Measurements from ENCODE around the gene TCIRG1. TPM values are rescaled to one million over a fixed set of nuclear protein-coding genes. Genes with fewer than 3 reads are reported as not detected.
A peak's percentile ranks its signal among the peaks of the same experiment; 100 is the strongest.

Gene TCIRG1
- total and polyA plus RNA-seq, 2 experiments from 2014 or later: 75.9 to 118 TPM

GRCh38 chr11:68014157-68014946 is 24.5 kb upstream of the TCIRG1 start:
- peak overlapping the region; percentile 22; the same call in 1 of the 2 replicates for H3K4me3 ChIP-seq
- in situ Hi-C loops (cut with MboI): no loop called here
- peaks cover 50% of the 10 kb centered on the region for H3K4me1 ChIP-seq (ENCODE audit: insufficient read depth)

GRCh38 chr11:68014947-68015447 is 23.8 kb upstream of the TCIRG1 start:
- H3K9ac ChIP-seq: peak overlapping the region; percentile 65
- peak overlapping the region; percentile 59 for H3K4me2 ChIP-seq (ENCODE audit: unreplicated experiment)
- peaks cover 46% of the 10 kb centered on the region for H3K4me1 ChIP-seq (ENCODE audit: insufficient read depth)
- no peaks in the 10 kb centered on the region; the same call in 1 of the 2 replicates for H3K36me3 ChIP-seq (ENCODE audit: low read depth)
- DNase-seq: no peak
- peaks cover 12% of the 10 kb centered on the region for H3F3A ChIP-seq (ENCODE audit: insufficient read depth)
- H3K27me3 ChIP-seq (replicated peaks; ENCODE audit: insufficient read depth): no peaks in the 10 kb centered on the region
- no peaks in the 10 kb centered on the region for H4K20me1 ChIP-seq (ENCODE audit: insufficient read depth)
- H3K4me3 ChIP-seq: no peak overlapping the region
- TF ChIP-seq EZH2phosphoT487 (IDR thresholded peaks at IDR 0.05; ENCODE audit: insufficient read depth, low read depth) (no peak), EZH2 (IDR thresholded peaks at IDR 0.05; ENCODE audit: insufficient read depth, poor library complexity, severe bottlenecking) (no peak)
- WGBS, 2 experiments (ENCODE audit: low coverage in 1 of 2, low lambda C conversion rate in 2 of 2, missing lambda C conversion rate in 2 of 2): 80 to 85% methylated on average over 19 of the region's 19 CpGs
- no peaks in the 10 kb centered on the region for H3K9me2 ChIP-seq (ENCODE audit: insufficient read depth)
- no peaks in the 10 kb centered on the region for H3K9me3 ChIP-seq (ENCODE audit: low read depth)
- H2AFZ ChIP-seq: no peak overlapping the region
- H3K27ac ChIP-seq: peak overlapping the region; percentile 99
- in situ Hi-C loops (cut with MboI): no loop called here
- H3K79me2 ChIP-seq (ENCODE audit: insufficient read depth): peaks cover 28% of the 10 kb centered on the region

More at GRCh38 chr11:68014157-68014946, 24.5 kb upstream of the TCIRG1 start:
- H3K79me2 ChIP-seq (ENCODE audit: insufficient read depth): peaks cover 28% of the 10 kb centered on the region
- peaks cover 15% of the 10 kb centered on the region for H3F3A ChIP-seq (ENCODE audit: insufficient read depth)
- peak overlapping the region; percentile 59 for H3K4me2 ChIP-seq (ENCODE audit: unreplicated experiment)
- no peaks in the 10 kb centered on the region for H3K9me2 ChIP-seq (ENCODE audit: insufficient read depth)
- no peaks in the 10 kb centered on the region for H4K20me1 ChIP-seq (ENCODE audit: insufficient read depth)
- no peaks in the 10 kb centered on the region for H3K9me3 ChIP-seq (ENCODE audit: low read depth)
- no peak overlapping the region for H2AFZ ChIP-seq
- peak overlapping the region; percentile 65 for H3K9ac ChIP-seq
- no peaks in the 10 kb centered on the region; the same call in 1 of the 2 replicates for H3K36me3 ChIP-seq (ENCODE audit: low read depth)
- TF ChIP-seq EZH2phosphoT487 (IDR thresholded peaks at IDR 0.05; ENCODE audit: insufficient read depth, low read depth) (no peak), EZH2 (IDR thresholded peaks at IDR 0.05; ENCODE audit: insufficient read depth, poor library complexity, severe bottlenecking) (no peak)
- H3K27ac ChIP-seq: peak overlapping the region; percentile 99
- DNase-seq: peak; percentile 88
- 38 to 54% methylated on average over 9 to 16 of the region's 16 CpGs for WGBS, 2 experiments (ENCODE audit: low coverage in 1 of 2, low lambda C conversion rate in 2 of 2, missing lambda C conversion rate in 2 of 2)
- no peaks in the 10 kb centered on the region for H3K27me3 ChIP-seq (replicated peaks; ENCODE audit: insufficient read depth)

- no peak for DNase-seq
- in situ Hi-C loops (cut with MboI): no loop called here
- H3K4me1 ChIP-seq (ENCODE audit: insufficient read depth): peaks cover 46% of the 10 kb centered on the region
These were observed 23.4 kb upstream of the TCIRG1 start for GRCh38 chr11:68015467-68015866.

GRCh38 chr11:68016161-68016903 is 22.5 kb upstream of the TCIRG1 start:
- Histone ChIP-seq H3K4me3 (no peak overlapping the region), H3K9ac (peak overlapping the region; percentile 3; the same call in 1 of the 2 replicates), H3K79me2 (ENCODE audit: insufficient read depth) (peaks cover 22% of the 10 kb centered on the region), H3K27me3 (replicated peaks; ENCODE audit: insufficient read depth) (no peaks in the 10 kb centered on the region), H2AFZ (no peak overlapping the region), H3K27ac (no peak overlapping the region), H3K9me2 (ENCODE audit: insufficient read depth) (no peaks in the 10 kb centered on the region), H3K36me3 (ENCODE audit: low read depth) (no peaks in the 10 kb centered on the region; the same call in 1 of the 2 replicates), H3K4me2 (ENCODE audit: unreplicated experiment) (no peak overlapping the region), H3K9me3 (ENCODE audit: low read depth) (no peaks in the 10 kb centered on the region), H3F3A (ENCODE audit: insufficient read depth) (peaks cover 7% of the 10 kb centered on the region), H4K20me1 (ENCODE audit: insufficient read depth) (no peaks in the 10 kb centered on the region), H3K4me1 (ENCODE audit: insufficient read depth) (peaks cover 40% of the 10 kb centered on the region)
- in situ Hi-C loops (cut with MboI): no loop called here
- TF ChIP-seq EZH2 (IDR thresholded peaks at IDR 0.05; ENCODE audit: insufficient read depth, poor library complexity, severe bottlenecking): no peak
- TF ChIP-seq EZH2phosphoT487 (IDR thresholded peaks at IDR 0.05; ENCODE audit: insufficient read depth, low read depth): no peak
- WGBS, 2 experiments (ENCODE audit: low coverage in 1 of 2, low lambda C conversion rate in 2 of 2, missing lambda C conversion rate in 2 of 2): 59 to 65% methylated on average over 13 of the region's 13 CpGs
- DNase-seq: peak; percentile 40

More at GRCh38 chr11:68015467-68015866, 23.4 kb upstream of the TCIRG1 start:
- Histone ChIP-seq H3K27ac (no peak overlapping the region), H3K4me3 (no peak overlapping the region), H3K4me2 (ENCODE audit: unreplicated experiment) (no peak overlapping the region), H3K9me2 (ENCODE audit: insufficient read depth) (no peaks in the 10 kb centered on the region), H3F3A (ENCODE audit: insufficient read depth) (peaks cover 12% of the 10 kb centered on the region), H3K79me2 (ENCODE audit: insufficient read depth) (peaks cover 28% of the 10 kb centered on the region), H3K9me3 (ENCODE audit: low read depth) (no peaks in the 10 kb centered on the region), H4K20me1 (ENCODE audit: insufficient read depth) (no peaks in the 10 kb centered on the region), H3K9ac (no peak overlapping the region), H3K27me3 (replicated peaks; ENCODE audit: insufficient read depth) (no peaks in the 10 kb centered on the region), H2AFZ (no peak overlapping the region), H3K36me3 (ENCODE audit: low read depth) (no peaks in the 10 kb centered on the region; the same call in 1 of the 2 replicates)
- WGBS, 2 experiments (ENCODE audit: low coverage in 1 of 2, low lambda C conversion rate in 2 of 2, missing lambda C conversion rate in 2 of 2): 98 to 99% methylated on average over 8 of the region's 8 CpGs
- TF ChIP-seq EZH2 (IDR thresholded peaks at IDR 0.05; ENCODE audit: insufficient read depth, poor library complexity, severe bottlenecking): no peak
